NCI-H345 (cell line): ENCODE results near the gene FARP1.

Source experiments
- DNase-seq: peaks from one replicate; lab custom pipeline; 2025; lab: John Stamatoyannopoulos, UW

Gene FARP1

GRCh38 chr13:98428256-98428966 is 285.5 kb downstream of the FARP1 start:
- DNase-seq = no peak

GRCh38 chr13:98429081-98429480 is 286.2 kb downstream of the FARP1 start:
- no peak for DNase-seq

- DNase-seq = no peak
These were observed 286.6 kb downstream of the FARP1 start for GRCh38 chr13:98429531-98429930.

GRCh38 chr13:98429977-98430736 is 287.3 kb downstream of the FARP1 start:
- no peak for DNase-seq

- no peak for DNase-seq
These were observed 289.7 kb downstream of the FARP1 start for GRCh38 chr13:98432638-98433037.

GRCh38 chr13:98433654-98434053 is 290.8 kb downstream of the FARP1 start:
- DNase-seq = no peak

GRCh38 chr13:98434060-98434459 is 291.2 kb downstream of the FARP1 start:
- no peak for DNase-seq

GRCh38 chr13:98435376-98435775 is 292.5 kb downstream of the FARP1 start:
- DNase-seq = no peak

GRCh38 chr13:98436233-98436910 is 293.5 kb downstream of the FARP1 start:
- no peak for DNase-seq

GRCh38 chr13:98438246-98439125 is 295.6 kb downstream of the FARP1 start:
- no peak for DNase-seq

GRCh38 chr13:98439126-98439828 is 296.4 kb downstream of the FARP1 start:
- DNase-seq = no peak

- no peak for DNase-seq
These were observed 297.0 kb downstream of the FARP1 start for GRCh38 chr13:98439896-98440295.

GRCh38 chr13:98440390-98441055 is 297.6 kb downstream of the FARP1 start:
- no peak for DNase-seq

GRCh38 chr13:98441056-98441676 is 298.3 kb downstream of the FARP1 start:
- no peak for DNase-seq

GRCh38 chr13:98442391-98443230 is 299.7 kb downstream of the FARP1 start:
- no peak for DNase-seq

GRCh38 chr13:98443329-98443728 is 300.4 kb downstream of the FARP1 start:
- no peak for DNase-seq

- no peak for DNase-seq
These were observed 301.0 kb downstream of the FARP1 start for GRCh38 chr13:98443800-98444325.

GRCh38 chr13:98444381-98444780 is 301.5 kb downstream of the FARP1 start:
- DNase-seq = no peak
